Endothelial cell of umbilical vein (primary cell): ENCODE measurements around the gene LGALS4. TPM values are rescaled to one million over a fixed set of nuclear protein-coding genes. Genes with fewer than 3 reads are reported as not detected.

Source experiments
- BruUV-seq: library from RNA; stranded (reverse); fragments of 400-500 nt; replicated peaks from 2 replicates; lab custom pipeline; 2021; lab: Mats Ljungman, UMichigan
- CTCF ChIA-PET: fragments of 300-600, 350-600 bp; sonication (Branson Sonifier 250); formaldehyde crosslinking; loops from one replicate; lab custom pipeline; 2021; ENCODE audit warnings: antibody characterized with exemption, inconsistent platforms; lab: Charles Lee
- POLR2A ChIA-PET: fragments of 300-600, 350-600 bp; sonication (Branson Sonifier 250); formaldehyde crosslinking; loops from one replicate; lab custom pipeline; 2021; ENCODE audit warnings: antibody characterized with exemption, inconsistent platforms; lab: Charles Lee
- DNase-seq: peaks from one replicate; pipeline ENCODE4 v3.0.0-alpha.2; 2011; ENCODE audit warnings: low read depth, low spot score
- FAIRE-seq: peaks from 2 replicates; lab custom pipeline; 2011; peaks lifted over from hg19 to GRCh38; lab: Jason Lieb, UNC
- H2AFZ ChIP-seq: 2 replicates; pipeline ENCODE4 v1.6.0; 2012; ENCODE audit warnings: low read depth, low read length, control low read depth, inconsistent platforms
- H3K27ac ChIP-seq: 2 replicates; pipeline ENCODE4 v1.5.1; 2011; ENCODE audit warnings: low read depth, mild to moderate bottlenecking, control low read depth, low read length, moderate library complexity; ENCODE audit not compliant: insufficient read depth
- H3K27me3 ChIP-seq, 2 experiments: 2 replicates each; pipeline versions ENCODE4 v1.6.0 to v1.6.1; 2011; ENCODE audit warnings: low read length in 2 of 2, mixed read lengths in 1 of 2; ENCODE audit not compliant: control insufficient read depth in 2 of 2, insufficient read depth in 2 of 2
- H3K36me3 ChIP-seq, 2 experiments: 2 replicates in 1 of 2; 3 replicates in 1 of 2; pipeline ENCODE4 v1.5.1; 2011; ENCODE audit warnings: low read length in 2 of 2, mild to moderate bottlenecking in 1 of 2, moderate library complexity in 1 of 2; ENCODE audit not compliant: control insufficient read depth in 2 of 2, insufficient read depth in 2 of 2; ENCODE audit errors: extremely low read depth in 1 of 2
- H3K4me1 ChIP-seq: 3 replicates; pipeline ENCODE4 v1.5.1; 2011; ENCODE audit warnings: mild to moderate bottlenecking, low read length; ENCODE audit not compliant: control insufficient read depth, insufficient read depth; ENCODE audit errors: extremely low read depth
- H3K4me2 ChIP-seq: 2 replicates; pipeline ENCODE4 v1.6.1; 2011; ENCODE audit warnings: low read length, control low read depth, mixed read lengths; ENCODE audit not compliant: insufficient read depth
- H3K4me3 ChIP-seq, 3 experiments: fragments of 200-600 bp in 1 of 3; sonication (generic), shearing (Covaris generic) in 1 of 3; replicated peaks in 1 of 3; 2 replicates each; pipeline ENCODE4 v1.5.1; 2011 to 2016; ENCODE audit warnings: control low read depth in 3 of 3, low read length in 3 of 3, mild to moderate bottlenecking in 2 of 3, inconsistent platforms in 1 of 3, low read depth in 1 of 3, moderate library complexity in 1 of 3; ENCODE audit not compliant: insufficient read depth in 1 of 3
- H3K79me2 ChIP-seq: 2 replicates; pipeline ENCODE4 v1.6.0; 2012; ENCODE audit warnings: low read length, inconsistent platforms; ENCODE audit not compliant: control insufficient read depth, insufficient read depth
- H3K9ac ChIP-seq: replicated peaks from 2 replicates; pipeline ENCODE3; 2011; ENCODE audit warnings: low read length, control low read depth; ENCODE audit not compliant: insufficient read depth; ENCODE audit errors: extremely low read depth
- H3K9me1 ChIP-seq: replicated peaks from 3 replicates; pipeline ENCODE4 v1.6.0; 2011; ENCODE audit warnings: mild to moderate bottlenecking, low read length; ENCODE audit not compliant: control insufficient read depth, insufficient read depth; ENCODE audit errors: extremely low read depth
- H3K9me3 ChIP-seq: replicated peaks from 2 replicates; pipeline ENCODE4 v1.5.1; 2012; ENCODE audit warnings: low read length, inconsistent platforms; ENCODE audit not compliant: control insufficient read depth, insufficient read depth
- H4K20me1 ChIP-seq: replicated peaks from 2 replicates; pipeline ENCODE3; 2011; ENCODE audit warnings: mild to moderate bottlenecking, low read length; ENCODE audit not compliant: control insufficient read depth, insufficient read depth; ENCODE audit errors: extremely low read depth
- EZH2 ChIP-seq: IDR thresholded peaks from 2 replicates; pipeline ENCODE4 v1.6.1; 2012; ENCODE audit warnings: borderline replicate concordance, low read depth, mild to moderate bottlenecking, moderate library complexity, low read length, inconsistent platforms; ENCODE audit not compliant: severe bottlenecking
- FOS ChIP-seq: IDR thresholded peaks from 2 replicates; pipeline ENCODE4 v1.6.1; 2011; ENCODE audit warnings: mild to moderate bottlenecking, low read length, moderate library complexity, borderline replicate concordance; ENCODE audit not compliant: insufficient read depth
- GATA2 ChIP-seq: IDR thresholded peaks from 2 replicates; pipeline ENCODE4 v1.7.0; 2011; ENCODE audit warnings: low read depth, mild to moderate bottlenecking, moderate library complexity, mixed read lengths, low read length; ENCODE audit not compliant: insufficient read length, insufficient read depth
- JUN ChIP-seq: IDR thresholded peaks from 2 replicates; pipeline ENCODE4 v1.6.1; 2011; ENCODE audit warnings: borderline replicate concordance, low read depth; ENCODE audit not compliant: insufficient read length, insufficient read depth
- MYC ChIP-seq: IDR thresholded peaks from one replicate; pipeline ENCODE4 v1.6.1; 2011; ENCODE audit warnings: mild to moderate bottlenecking, low read depth, low read length
- POLR2A ChIP-seq: IDR thresholded peaks from 2 replicates; pipeline ENCODE4 v1.6.1; 2012; ENCODE audit warnings: low read depth, mild to moderate bottlenecking, control low read depth, low read length
- POLR2AphosphoS5 ChIP-seq: IDR thresholded peaks from 2 replicates; pipeline ENCODE4 v1.6.1; 2012; ENCODE audit warnings: low read depth, mild to moderate bottlenecking, control low read depth, low read length, moderate library complexity; ENCODE audit not compliant: insufficient read depth
- dilution Hi-C: fragments of 300-500 bp; cut with MboI; formaldehyde crosslinking; loops from one replicate; pipeline ENCODE4 v1.15.0; 2019; ENCODE audit warnings: low sequenced_read_pairs; ENCODE audit not compliant: extremely low pct_ligation_motif_present
- intact Hi-C: fragments of 100-400 bp; cut with micrococcal nuclease; formaldehyde crosslinking; loops from one replicate; pipeline ENCODE4 v1.10.0; 2022
- polyA plus RNA-seq, 4 experiments: library from polyadenylated mRNA; depleted of rRNA in 3 of 4; stranded (reverse) in 3 of 4; unstranded in 1 of 4; fragments of >200 nt; gene quantifications; 2 replicates each; pipeline versions ENCODE4 v1.2.1 to v1.2.3, GENCODE V29; 2011 to 2012; ENCODE audit warnings: missing spikeins in 1 of 4
- total RNA-seq: library from RNA; stranded (reverse); gene quantifications from 2 replicates; pipeline ENCODE4 v1.2.3, GENCODE V29; 2021
- TF ChIP-seq, protein P1 (sequence below): IDR thresholded peaks from 2 replicates; pipeline ENCODE4 v1.6.1; 2011; ENCODE audit not compliant: insufficient read depth, insufficient read length
- TF ChIP-seq, protein P2 (sequence below), 2 donors: IDR thresholded peaks; 1 replicate in 1 of 2; 2 replicates in 1 of 2; pipeline ENCODE4 v1.5.1; 2011; ENCODE audit warnings: low read length in 2 of 2, mild to moderate bottlenecking in 2 of 2, moderate library complexity in 2 of 2, control low read depth in 1 of 2, inconsistent platforms in 1 of 2, low read depth in 1 of 2; ENCODE audit not compliant: insufficient read depth in 1 of 2; ENCODE audit errors: extremely low read depth in 1 of 2

Gene LGALS4
- total and polyA plus RNA-seq, 2 donors (not counting 3 experiments of a cell fraction or from before 2014, with no cell fraction given): 0.19 TPM; not detected in 1

DNA sequence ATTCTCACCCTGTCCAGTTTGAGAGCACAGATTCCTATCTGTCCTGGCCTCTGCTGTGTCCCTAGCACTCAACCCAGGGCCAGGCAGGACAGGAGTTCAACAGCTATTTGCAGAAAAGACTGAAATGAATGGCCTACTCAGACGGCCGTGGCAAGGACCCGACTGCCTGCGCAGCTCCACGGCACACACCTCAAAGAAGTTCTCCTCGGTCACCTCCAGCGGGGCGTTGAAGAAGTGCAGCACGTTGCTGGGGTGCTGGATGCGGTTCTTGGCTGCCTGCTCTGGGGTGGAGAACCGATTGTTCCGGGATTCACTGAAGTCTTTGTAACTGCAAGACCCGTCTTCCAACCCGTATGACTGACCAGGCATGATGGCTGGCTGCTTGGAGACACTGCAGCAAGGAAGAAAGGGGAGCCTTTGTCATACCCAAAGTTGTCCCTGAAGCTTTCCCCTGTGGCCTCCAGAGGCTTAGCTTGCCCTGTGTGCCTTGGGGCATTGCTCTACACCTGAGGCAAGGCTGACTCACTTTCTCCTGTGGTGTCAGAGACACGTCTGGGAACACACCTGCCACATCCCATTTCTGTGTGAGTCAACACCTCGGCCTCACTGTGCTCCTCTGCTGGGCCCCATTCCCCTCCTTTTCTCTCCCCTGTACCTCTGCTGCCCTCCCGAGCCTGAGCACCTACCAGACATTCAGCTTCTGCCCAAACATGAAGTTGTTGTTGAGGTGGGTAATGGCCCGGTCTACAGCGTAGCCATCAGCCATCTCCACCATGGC lies 25.7 kb upstream of the LGALS4 start:
- ChIA-PET CTCF (no interaction called here), POLR2A (no interaction called here)
- no peak overlapping the region for H3K4me3 ChIP-seq
- H3K36me3 ChIP-seq: peaks cover 49 to 66% of the 10 kb centered on the region in 2 experiments
- H3K27me3 ChIP-seq: no peaks in the 10 kb centered on the region
- FAIRE-seq (no peak), DNase-seq (no peak)
- no peak for TF ChIP-seq POLR2AphosphoS5
- TF ChIP-seq GATA2: no peak
- no peak for TF ChIP-seq EZH2
- no peak for TF ChIP-seq JUN
- TF ChIP-seq FOS: no peak
- TF ChIP-seq MYC: no peak
- TF ChIP-seq, protein P1, sequence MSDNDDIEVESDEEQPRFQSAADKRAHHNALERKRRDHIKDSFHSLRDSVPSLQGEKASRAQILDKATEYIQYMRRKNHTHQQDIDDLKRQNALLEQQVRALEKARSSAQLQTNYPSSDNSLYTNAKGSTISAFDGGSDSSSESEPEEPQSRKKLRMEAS: no peak
- TF ChIP-seq POLR2A: peak; percentile 20
- TF ChIP-seq, protein P2, sequence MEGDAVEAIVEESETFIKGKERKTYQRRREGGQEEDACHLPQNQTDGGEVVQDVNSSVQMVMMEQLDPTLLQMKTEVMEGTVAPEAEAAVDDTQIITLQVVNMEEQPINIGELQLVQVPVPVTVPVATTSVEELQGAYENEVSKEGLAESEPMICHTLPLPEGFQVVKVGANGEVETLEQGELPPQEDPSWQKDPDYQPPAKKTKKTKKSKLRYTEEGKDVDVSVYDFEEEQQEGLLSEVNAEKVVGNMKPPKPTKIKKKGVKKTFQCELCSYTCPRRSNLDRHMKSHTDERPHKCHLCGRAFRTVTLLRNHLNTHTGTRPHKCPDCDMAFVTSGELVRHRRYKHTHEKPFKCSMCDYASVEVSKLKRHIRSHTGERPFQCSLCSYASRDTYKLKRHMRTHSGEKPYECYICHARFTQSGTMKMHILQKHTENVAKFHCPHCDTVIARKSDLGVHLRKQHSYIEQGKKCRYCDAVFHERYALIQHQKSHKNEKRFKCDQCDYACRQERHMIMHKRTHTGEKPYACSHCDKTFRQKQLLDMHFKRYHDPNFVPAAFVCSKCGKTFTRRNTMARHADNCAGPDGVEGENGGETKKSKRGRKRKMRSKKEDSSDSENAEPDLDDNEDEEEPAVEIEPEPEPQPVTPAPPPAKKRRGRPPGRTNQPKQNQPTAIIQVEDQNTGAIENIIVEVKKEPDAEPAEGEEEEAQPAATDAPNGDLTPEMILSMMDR (IDR thresholded peaks at IDR 0.05; ENCODE audit: extremely low read depth in 1 of 2, insufficient read depth in 1 of 2, low read depth in 1 of 2, low read length in 2 of 2): no peak
- no peak overlapping the region for H3K4me2 ChIP-seq
- dilution Hi-C loops (no loop called here), intact Hi-C loops (no loop called here)
- peaks cover 22% of the 10 kb centered on the region for H3K79me2 ChIP-seq
- H3K4me1 ChIP-seq: no peaks in the 10 kb centered on the region
- no peaks in the 10 kb centered on the region for H3K9me3 ChIP-seq
- no peaks in the 10 kb centered on the region for H4K20me1 ChIP-seq
- no peak overlapping the region for H3K9ac ChIP-seq
- no peak overlapping the region for H2AFZ ChIP-seq
- no peaks in the 10 kb centered on the region for H3K9me1 ChIP-seq
- no TSS peak for BruUV-seq
- H3K27ac ChIP-seq: no peak overlapping the region
